NT2/D1 (cell line): ENCODE data around the gene EEF1AKMT4.
A peak's percentile ranks its signal among the peaks of the same experiment; 100 is the strongest.

Experiments
- SUZ12 ChIP-seq: IDR thresholded peaks from 2 replicates; pipeline ENCODE4 v1.6.1; 2011; ENCODE audit not compliant: insufficient read length, insufficient read depth; ENCODE audit errors: extremely low read depth
- YY1 ChIP-seq: IDR thresholded peaks from 2 replicates; pipeline ENCODE4 v1.6.1; 2011; ENCODE audit not compliant: insufficient read length, insufficient read depth
- ZNF274 ChIP-seq: IDR thresholded peaks from 2 replicates; pipeline ENCODE4 v1.6.1; 2011; ENCODE audit warnings: mild to moderate bottlenecking, low read depth, low read length

- TF ChIP-seq YY1 (peak; percentile 94), SUZ12 (no peak), ZNF274 (no peak)
These were observed 739 bp upstream of the EEF1AKMT4 start, which contains the start of gene ALG3 for GRCh38 chr3:184248454-184249411.
